A549 treated with dexamethasone at 1 μM for 4 hours (cell line): ENCODE results near the gene ADGRE2. TPM values are rescaled to one million over a fixed set of nuclear protein-coding genes. Genes with fewer than 3 reads are reported as not detected.

ENCODE experiments used
- total RNA-seq: library from RNA; stranded (reverse); fragments of 200-300 nt; extraction: Qiagen RNA extraction; gene quantifications from 5 replicates; pipeline ENCODE4 v1.2.3, GENCODE V29; 2022

The ADGRE2 gene
- 0.43 to 0.93 TPM (median 0.80 TPM) in 5 replicates for total RNA-seq

GRCh38 chr19:14778110-14778845 is at the start of gene ADGRE2:
Gene ADGRE2, minus strand, starts transcription at chr19:14778560. Its CDS starts 1,804 bp downstream, at chr19:14776756.

GRCh38 chr19:14689598-14690503 is 88.5 kb downstream of the ADGRE2 start, which contains the start of gene ZNF333:
Gene ZNF333, plus strand, starts transcription at chr19:14690048. Its CDS starts 3,444 bp downstream, at chr19:14693492.

Other genes with a start within 250 kb of the ADGRE2 start
- gene TECR, start 249.0 kb downstream of the ADGRE2 start, total RNA-seq: 142 to 192 TPM (median 181 TPM) in 5 replicates
- gene NDUFB7, start 206.5 kb downstream of the ADGRE2 start, total RNA-seq: 160 to 195 TPM (median 190 TPM) in 5 replicates
- not detected in 5 replicates for gene CLEC17A, start 195.5 kb downstream of the ADGRE2 start, total RNA-seq
- gene ADGRE3, start 103.7 kb downstream of the ADGRE2 start, total RNA-seq: not detected in 5 replicates
- gene ZNF333, start 88.5 kb downstream of the ADGRE2 start, total RNA-seq: 2.2 to 3.4 TPM (median 2.7 TPM) in 5 replicates
- not detected in 5 replicates for gene OR7A5, start 56.6 kb upstream of the ADGRE2 start, total RNA-seq
- not detected in 5 replicates for gene OR7C1, start 56.6 kb upstream of the ADGRE2 start, total RNA-seq
- not detected in 5 replicates for gene OR7A10, start 70.4 kb upstream of the ADGRE2 start, total RNA-seq
- not detected in 5 replicates for gene OR7A17, start 107.6 kb upstream of the ADGRE2 start, total RNA-seq
- not detected in 5 replicates for gene OR7C2, start 162.9 kb upstream of the ADGRE2 start, total RNA-seq
- not detected in 5 replicates for gene SLC1A6, start 201.3 kb upstream of the ADGRE2 start, total RNA-seq